Heart right ventricle (tissue), 16 donors: Measurements from ENCODE around the gene ZMYND10. TPM values are rescaled to one million over a fixed set of nuclear protein-coding genes. Genes with fewer than 3 reads are reported as not detected.
A peak's percentile ranks its signal among the peaks of the same experiment; 100 is the strongest.

Experiments
- ATAC-seq, 8 donors: fragments of 200-7000 bp; cut with Tn5 transposase; one replicate each; pipeline ENCODE4 v1.9.1; 2020; ENCODE audit warnings: mild to moderate bottlenecking in 8 of 8, moderate library complexity in 8 of 8, moderate number of reproducible peaks in 1 of 8
- DNase-seq, 2 donors: peaks; one replicate each; pipeline ENCODE4 v3.0.0-alpha.2; 2020
- H3K27ac ChIP-seq, 10 donors: fragments of 200-600 bp; sonication (generic) in 2 of 10; one replicate each; pipeline versions ENCODE4 v1.5.0 to v1.8.0; 2020 to 2022; ENCODE audit warnings: mild to moderate bottlenecking in 3 of 10
- H3K27me3 ChIP-seq, 7 donors: fragments of 200-600 bp; one replicate each; pipeline ENCODE4 v1.8.0; 2021 to 2022; ENCODE audit warnings: mild to moderate bottlenecking in 2 of 7
- H3K36me3 ChIP-seq, 9 donors: fragments of 200-600 bp; sonication (generic) in 1 of 9; one replicate each; pipeline versions ENCODE4 v1.5.0 to v1.8.0; 2020 to 2022; ENCODE audit warnings: mild to moderate bottlenecking in 2 of 9
- H3K4me1 ChIP-seq, 9 donors: fragments of 200-600 bp; sonication (generic) in 1 of 9; one replicate each; pipeline versions ENCODE4 v1.5.0 to v1.8.0; 2020 to 2022; ENCODE audit warnings: mild to moderate bottlenecking in 4 of 9
- H3K4me3 ChIP-seq, 10 donors: fragments of 200-600 bp; sonication (generic) in 2 of 10; one replicate each; pipeline versions ENCODE4 v1.5.0 to v1.8.0; 2020 to 2022; ENCODE audit warnings: mild to moderate bottlenecking in 7 of 10, moderate library complexity in 2 of 10
- H3K9me3 ChIP-seq, 11 donors: fragments of 200-600 bp in 10 of 11; sonication (generic) in 2 of 11; one replicate each; pipeline versions ENCODE4 v1.5.0 to v1.8.0; 2013 to 2022; ENCODE audit warnings: mild to moderate bottlenecking in 2 of 11, control low read depth in 1 of 11, moderate library complexity in 1 of 11
- WGBS, 2 donors: extraction: QIAGEN DNeasy Blood & Tissue Kit; methylation state at CpG; one replicate each; pipeline ENCODE4 v1.1.7; 2013; ENCODE audit warnings: inconsistent platforms in 1 of 2; 5-methylcytosine and 5-hydroxymethylcytosine counted together
- intact Hi-C, 10 donors: fragments of 100-400 bp; cut with DNase I; formaldehyde crosslinking; loops; one replicate each; pipeline versions ENCODE4 v1.11.1 to v1.14.2; 2022
- polyA plus RNA-seq, 2 donors: library from polyadenylated mRNA; stranded (reverse); fragments of 200-250 nt; gene quantifications; one replicate each; pipeline ENCODE4 v1.2.3, GENCODE V29; 2013
- total RNA-seq, 10 donors: library from RNA; stranded (reverse); fragmentation: NEBNext Ultra II Directional in 3 of 10; extraction: Animal tissue kit (Norgen Biotek cat#: 25700) in 3 of 10; gene quantifications; one replicate each; pipeline versions ENCODE4 v1.2.1 to v1.2.4, GENCODE V29; 2021 to 2023
- TF ChIP-seq, protein P1 (sequence below), 9 donors: fragments of 200-600 bp; sonication (generic) in 2 of 9; IDR thresholded peaks; one replicate each; pipeline versions ENCODE4 v1.5.0 to v1.8.0; 2021 to 2022; ENCODE audit warnings: antibody characterized with exemption in 9 of 9, mild to moderate bottlenecking in 5 of 9, moderate library complexity in 1 of 9
- donor health status: Arrhythmogenic right ventricular cardiomyopathy.
- donor health status: ischemic (EF 13 %, LVEDD 7.1; RV severe dilation, severe dysfunction).
- donor health status: healthy with polysubstance abuse.
- donor health status: DM: no; HTN: yes; CAD: no.
- donor health status: DM: no; HTN: no; CAD: no.
- donor health status: ischemic (EF 25% LVEDD 6.9; RV normal size, moderate dysfunction).
- donor health status: ischemic (EF 25% LVEDD 5.7; RV mildly dilated, moderate dysfunction).
- donor health status: healthy.
- donor health status: DM: yes; HTN: yes; CAD: no.
- donor health status: Ischemic cardiomyopathy.
- donor health status: ischemic (EF 35%, LVEDD 5.7; RV mildly dilated, moderate dysfunction).
- donor health status: nonischemic (EF 11% LVEDD 7.7; RV severe dilation, severe dysfunction).
- donor health status: DM: yes; HTN: yes; CAD: no.
- donor health status: PGD.
- donor health status: ischemic (EF 29% LVEDD 5.4; RV normal size, mild dysfunction).
- donor health status: nonischemic (EF 23%, LVEDD 6.1; RV moderate dilation, normal function).

ZMYND10 gene
- total and polyA plus RNA-seq, 12 donors: 0.15 to 0.88 (median 0.22) TPM; not detected in 7

DNA sequence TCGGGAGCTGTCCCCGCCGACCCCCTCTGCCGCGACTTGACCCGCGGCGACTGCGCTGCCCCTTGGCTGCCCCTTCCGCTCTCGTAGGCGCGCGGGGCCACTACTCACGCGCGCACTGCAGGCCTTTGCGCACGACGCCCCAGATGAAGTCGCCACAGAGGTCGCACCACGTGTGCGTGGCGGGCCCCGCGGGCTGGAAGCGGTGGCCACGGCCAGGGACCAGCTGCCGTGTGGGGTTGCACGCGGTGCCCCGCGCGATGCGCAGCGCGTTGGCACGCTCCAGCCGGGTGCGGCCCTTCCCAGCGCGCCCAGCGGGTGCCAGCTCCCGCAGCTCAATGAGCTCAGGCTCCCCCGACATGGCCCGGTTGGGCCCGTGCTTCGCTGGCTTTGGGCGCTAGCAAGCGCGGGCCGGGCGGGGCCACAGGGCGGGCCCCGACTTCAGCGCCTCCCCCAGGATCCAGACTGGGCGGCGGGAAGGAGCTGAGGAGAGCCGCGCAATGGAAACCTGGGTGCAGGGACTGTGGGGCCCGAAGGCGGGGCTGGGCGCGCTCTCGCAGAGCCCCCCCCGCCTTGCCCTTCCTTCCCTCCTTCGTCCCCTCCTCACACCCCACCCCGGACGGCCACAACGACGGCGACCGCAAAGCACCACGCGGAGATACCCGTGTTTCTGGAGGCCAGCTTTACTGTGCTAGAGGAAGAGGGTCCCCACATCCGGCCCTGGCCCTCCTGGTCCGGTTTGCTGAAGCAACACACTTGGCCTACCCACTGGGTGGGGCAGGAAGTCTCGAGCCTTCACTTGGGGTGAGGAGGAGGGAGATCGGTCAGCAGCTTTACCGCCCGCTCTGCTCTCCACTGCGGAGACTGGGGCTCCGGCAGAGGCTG is 4.8 kb downstream of the ZMYND10 start, which contains the start of gene RASSF1:
RASSF1 (minus strand) TSS at position 389 of the 882 bp plus-strand sequence; CDS start at position 358, 31 bp downstream.
- ATAC-seq: peak; percentile 12 to 58 (median 38)
- TF ChIP-seq, protein P1, sequence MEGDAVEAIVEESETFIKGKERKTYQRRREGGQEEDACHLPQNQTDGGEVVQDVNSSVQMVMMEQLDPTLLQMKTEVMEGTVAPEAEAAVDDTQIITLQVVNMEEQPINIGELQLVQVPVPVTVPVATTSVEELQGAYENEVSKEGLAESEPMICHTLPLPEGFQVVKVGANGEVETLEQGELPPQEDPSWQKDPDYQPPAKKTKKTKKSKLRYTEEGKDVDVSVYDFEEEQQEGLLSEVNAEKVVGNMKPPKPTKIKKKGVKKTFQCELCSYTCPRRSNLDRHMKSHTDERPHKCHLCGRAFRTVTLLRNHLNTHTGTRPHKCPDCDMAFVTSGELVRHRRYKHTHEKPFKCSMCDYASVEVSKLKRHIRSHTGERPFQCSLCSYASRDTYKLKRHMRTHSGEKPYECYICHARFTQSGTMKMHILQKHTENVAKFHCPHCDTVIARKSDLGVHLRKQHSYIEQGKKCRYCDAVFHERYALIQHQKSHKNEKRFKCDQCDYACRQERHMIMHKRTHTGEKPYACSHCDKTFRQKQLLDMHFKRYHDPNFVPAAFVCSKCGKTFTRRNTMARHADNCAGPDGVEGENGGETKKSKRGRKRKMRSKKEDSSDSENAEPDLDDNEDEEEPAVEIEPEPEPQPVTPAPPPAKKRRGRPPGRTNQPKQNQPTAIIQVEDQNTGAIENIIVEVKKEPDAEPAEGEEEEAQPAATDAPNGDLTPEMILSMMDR (IDR thresholded peaks at IDR 0.05): peak in 1 of 9 donors; percentile 12
- Histone ChIP-seq H3K36me3 (peaks cover 0 to 5% (median 0%) of the 10 kb centered on the region in 9 donors), H3K4me3 (peak within 1 kb of the TSS; percentile 46 to 88 (median 64)), H3K27ac (peak within 1 kb of the TSS; percentile 51 to 100 (median 96)), H3K9me3 (no peaks in the 10 kb centered on the region), H3K27me3 (no peaks in the 10 kb centered on the region), H3K4me1 (peaks cover 17 to 64% (median 51%) of the 10 kb centered on the region in 9 donors)
- intact Hi-C loops: loop anchor here in 1 of 10 donors (10.0 kb wide), 1 partner anchor 1094 kb away; no protein-coding TSS in a partner anchor
- DNase-seq: peak; percentile 79 to 81
- 6 to 8% methylated on average over 63 to 85 of the region's 85 CpGs for WGBS, 2 donors

DNA sequence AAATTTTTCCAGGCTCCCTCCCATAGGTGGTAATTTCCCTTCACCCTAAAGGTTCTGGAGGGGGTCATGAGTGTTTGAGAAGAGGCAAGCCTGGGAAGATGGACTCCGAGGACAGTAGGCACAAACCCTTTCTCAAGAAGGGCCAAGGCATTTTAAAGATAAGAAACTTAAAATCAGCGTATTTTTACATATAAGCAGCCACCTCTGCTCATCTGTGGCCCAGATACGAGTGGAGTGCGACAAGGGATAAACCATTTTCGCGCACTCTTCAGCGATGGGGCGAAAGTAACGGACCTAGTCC is 5.4 kb downstream of the ZMYND10 start:
- Histone ChIP-seq H3K27me3 (no peaks in the 10 kb centered on the region), H3K4me1 (peaks cover 11 to 64% (median 51%) of the 10 kb centered on the region in 9 donors), H3K27ac (peak overlapping the region; percentile 51 to 100 (median 96)), H3K4me3 (peak overlapping the region; percentile 46 to 88 (median 64)), H3K9me3 (no peaks in the 10 kb centered on the region), H3K36me3 (peaks cover 0 to 7% (median 0%) of the 10 kb centered on the region in 9 donors)
- DNase-seq: no peak
- intact Hi-C loops: loop anchor here in 1 of 10 donors (10.0 kb wide), 1 partner anchor 1095 kb away; no protein-coding TSS in a partner anchor
- WGBS, 2 donors: 22 to 35% methylated on average over 9 of the region's 9 CpGs
- TF ChIP-seq, protein P1 (IDR thresholded peaks at IDR 0.05): no peak
- no peak for ATAC-seq

DNA sequence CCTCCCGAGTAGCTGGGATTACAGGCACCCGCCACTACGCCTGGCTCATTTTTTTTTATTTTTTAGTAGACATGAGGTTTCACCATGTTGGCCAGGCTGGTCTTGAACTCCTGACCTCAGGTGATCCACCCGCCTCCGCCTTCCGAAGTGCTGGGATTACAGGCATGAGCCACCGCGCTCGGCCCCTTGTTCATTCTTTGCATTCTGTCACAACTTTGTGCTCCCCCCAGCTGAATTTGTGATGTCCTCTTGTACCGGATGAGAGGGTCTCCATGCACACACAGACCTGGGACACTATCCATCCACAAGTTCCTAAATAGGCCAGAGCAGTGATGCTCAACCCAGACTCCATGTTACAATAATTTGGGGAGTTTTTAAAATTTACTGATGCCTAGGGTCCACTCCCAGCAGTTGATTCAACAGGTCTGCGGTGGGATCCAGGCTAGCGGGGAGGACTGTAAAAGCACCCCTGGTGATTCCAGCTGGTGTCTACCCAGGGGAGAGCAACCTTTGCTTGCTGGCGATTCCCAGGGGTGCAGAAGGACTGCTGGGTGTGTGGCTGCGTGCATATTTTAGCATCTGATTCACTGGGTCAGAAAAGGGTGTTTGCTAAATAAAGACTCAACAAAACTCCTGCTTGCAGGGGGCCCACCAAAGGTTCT is 5.9 kb downstream of the ZMYND10 start:
- Histone ChIP-seq H3K4me3 (peak overlapping the region in 9 of 10 donors; percentile 47 to 88 (median 64)), H3K36me3 (peaks cover 0 to 12% (median 0%) of the 10 kb centered on the region in 9 donors), H3K27ac (peak overlapping the region; percentile 51 to 100 (median 96)), H3K27me3 (no peaks in the 10 kb centered on the region), H3K9me3 (no peaks in the 10 kb centered on the region), H3K4me1 (peaks cover 11 to 66% (median 56%) of the 10 kb centered on the region in 9 donors)
- DNase-seq (no peak), ATAC-seq (no peak)
- intact Hi-C loops: loop anchor here in 1 of 10 donors (5.0 to 10.0 kb wide), 2 partner anchors 37 to 1095 kb away; partner anchors contain the start of gene HYAL1
- TF ChIP-seq, protein P1 (IDR thresholded peaks at IDR 0.05): no peak
- 84 to 89% methylated on average over 14 of the region's 14 CpGs for WGBS, 2 donors

DNA sequence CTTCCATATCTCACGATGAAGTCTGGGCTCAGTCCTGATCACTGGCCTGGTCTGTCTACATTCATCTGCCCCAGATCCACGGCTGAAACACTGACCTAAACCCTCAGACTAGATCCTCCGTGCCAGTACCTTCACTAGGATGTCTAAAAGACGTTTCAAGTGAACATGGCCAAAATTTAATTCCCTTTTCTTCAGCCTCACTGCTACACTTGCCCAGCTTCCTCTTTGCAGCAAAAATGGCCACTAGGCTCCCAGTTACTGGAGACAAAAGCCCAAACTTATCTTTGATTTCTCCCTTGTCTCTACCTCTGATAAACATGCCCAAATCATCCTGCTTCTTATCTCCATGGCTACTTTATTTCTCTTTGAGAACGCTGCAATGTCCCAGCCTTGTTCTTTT is 6.6 kb downstream of the ZMYND10 start:
- H3K27ac ChIP-seq: peak overlapping the region in 9 of 10 donors; percentile 92 to 100 (median 97)
- TF ChIP-seq, protein P1 (IDR thresholded peaks at IDR 0.05): no peak
- WGBS, 2 donors: 64 to 76% methylated on average over 5 of the region's 5 CpGs
- H3K4me1 ChIP-seq: peaks cover 15 to 72% (median 63%) of the 10 kb centered on the region in 9 donors
- DNase-seq: no peak
- H3K27me3 ChIP-seq: no peaks in the 10 kb centered on the region
- intact Hi-C loops: loop anchor here in 1 of 10 donors (5.0 kb wide), 1 partner anchor 37 kb away; the partner anchor contains the start of gene HYAL1
- no peaks in the 10 kb centered on the region for H3K9me3 ChIP-seq
- H3K36me3 ChIP-seq: peaks cover 0 to 13% (median 0%) of the 10 kb centered on the region in 9 donors
- ATAC-seq: no peak
- peak overlapping the region in 7 of 10 donors; percentile 61 to 88 (median 73) for H3K4me3 ChIP-seq
